Tongue (tissue), 2 donors: ENCODE measurements around the gene SH3D21. TPM values are rescaled to one million over a fixed set of nuclear protein-coding genes. Genes with fewer than 3 reads are reported as not detected.

Experiments used
- DNase-seq: peaks from one replicate; pipeline ENCODE4 v3.0.0-alpha.2; 2015
- total RNA-seq: library from RNA; depleted of rRNA; stranded (reverse); fragments of >200 nt; gene quantifications from one replicate; pipeline ENCODE4 v1.2.3, GENCODE V29; 2014

Gene SH3D21
- total RNA-seq = 5.4 TPM

DNA sequence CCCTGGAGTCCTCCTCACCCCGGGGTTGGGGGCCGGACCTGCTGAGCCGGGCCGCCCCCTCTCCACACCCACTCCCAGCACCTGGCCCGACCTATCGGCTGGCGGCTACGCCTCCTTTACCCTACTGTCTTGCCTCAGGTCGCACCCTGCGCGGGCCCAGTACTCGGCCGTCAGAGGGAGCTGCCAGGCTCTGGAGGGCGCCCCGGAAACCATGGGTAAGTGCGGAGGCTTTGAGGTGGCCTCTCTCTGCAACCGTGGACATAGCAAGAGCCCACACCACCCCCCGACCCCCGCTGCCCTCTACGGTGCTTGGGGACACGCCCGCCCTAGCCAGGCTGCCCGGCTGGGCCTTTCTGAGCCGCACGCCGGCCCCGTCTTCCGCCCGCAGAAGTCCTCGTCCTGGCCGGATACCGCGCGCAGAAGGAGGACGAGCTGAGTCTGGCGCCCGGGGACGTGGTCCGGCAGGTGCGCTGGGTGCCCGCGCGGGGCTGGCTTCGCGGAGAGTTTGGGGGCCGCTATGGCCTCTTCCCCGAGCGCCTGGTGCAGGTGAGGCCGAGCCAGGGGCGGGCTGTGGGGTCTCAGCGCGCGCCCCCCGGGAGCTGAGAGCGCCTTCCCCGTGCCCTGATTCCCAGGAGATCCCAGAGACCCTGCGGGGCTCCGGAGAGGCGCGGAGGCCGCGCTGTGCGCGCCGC is at the start of gene SH3D21:
SH3D21 (plus strand) TSS at position 159 of the 692 bp plus-strand sequence; CDS start at position 212, 53 bp downstream.
- peak; percentile 56 for DNase-seq

DNA sequence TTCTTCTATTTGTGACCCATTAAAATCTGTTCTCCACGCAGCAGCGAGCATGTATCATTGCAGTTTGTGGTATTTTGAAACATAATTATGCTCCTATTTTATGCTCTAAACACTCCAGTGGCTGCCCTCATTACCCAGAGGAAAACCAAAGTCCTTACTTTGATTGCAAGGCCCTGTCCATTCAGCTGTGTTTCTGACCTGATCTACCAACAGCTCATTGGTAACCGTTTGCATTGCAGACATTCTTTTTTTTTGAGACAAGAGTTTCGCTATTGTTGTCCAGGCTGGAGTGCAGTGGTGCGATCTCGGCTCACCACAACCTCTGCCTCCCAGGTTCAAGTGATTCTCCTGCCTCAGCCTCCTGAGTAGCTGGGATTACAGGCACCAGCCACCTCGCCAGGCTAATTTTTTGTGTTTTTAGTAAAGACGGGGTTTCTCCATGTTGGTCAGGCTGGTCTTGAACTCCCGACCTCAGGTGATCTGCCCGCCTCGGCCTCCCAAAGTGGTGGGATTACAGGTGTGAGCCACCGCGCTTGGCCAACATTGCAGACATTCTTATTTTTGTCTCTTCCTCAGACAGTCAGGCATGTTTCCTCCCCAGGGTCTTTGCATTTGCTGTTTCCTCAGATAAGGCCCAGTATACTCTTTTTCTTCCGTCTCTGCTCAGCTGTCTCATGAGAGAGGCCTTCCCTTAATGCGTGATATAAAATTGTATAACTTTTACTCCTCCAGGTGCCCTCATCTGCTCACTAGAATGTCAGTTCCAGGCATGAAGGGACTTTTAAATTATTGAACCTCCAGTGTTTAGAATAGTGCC is 49.4 kb upstream of the SH3D21 start:
- DNase-seq = no peak

DNA sequence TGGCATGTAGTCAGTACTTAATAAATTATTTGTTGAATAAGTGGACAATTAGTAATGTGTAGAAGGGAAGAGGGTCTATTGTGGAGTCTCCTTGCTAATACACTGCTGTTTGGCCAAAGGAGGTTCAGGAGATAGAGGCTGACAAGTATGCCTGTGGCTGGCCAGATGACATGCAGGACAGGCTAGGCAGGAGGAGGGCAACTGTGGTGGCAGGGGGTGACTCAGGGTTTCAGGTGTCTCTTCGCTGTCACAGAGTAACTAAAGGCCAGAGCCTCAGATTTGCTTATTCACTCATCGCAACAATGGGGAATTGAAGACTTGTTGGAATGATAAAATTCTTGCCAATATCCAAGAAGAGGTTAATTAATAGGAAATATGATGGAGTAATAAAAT is 48.8 kb upstream of the SH3D21 start:
- DNase-seq = no peak

DNA sequence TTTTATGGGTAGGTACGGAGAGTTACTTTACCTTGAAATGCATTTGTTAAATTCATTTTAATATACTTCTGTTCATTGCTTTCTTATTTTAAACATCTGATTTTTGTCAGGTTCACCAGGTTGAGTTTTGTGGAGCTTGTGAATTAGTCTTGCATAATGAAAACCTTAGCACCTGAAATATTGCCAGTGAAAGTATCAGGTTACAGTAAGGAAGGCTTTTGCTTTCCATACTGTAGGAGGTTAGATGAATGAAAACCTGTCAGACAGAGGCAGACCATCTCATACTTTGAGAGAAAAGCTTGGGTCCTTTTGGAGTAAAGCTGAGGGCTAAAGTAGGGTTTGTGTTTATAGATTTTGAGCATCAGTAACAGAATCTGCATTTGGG is 47.2 kb upstream of the SH3D21 start:
- peak; percentile 30 for DNase-seq

DNA sequence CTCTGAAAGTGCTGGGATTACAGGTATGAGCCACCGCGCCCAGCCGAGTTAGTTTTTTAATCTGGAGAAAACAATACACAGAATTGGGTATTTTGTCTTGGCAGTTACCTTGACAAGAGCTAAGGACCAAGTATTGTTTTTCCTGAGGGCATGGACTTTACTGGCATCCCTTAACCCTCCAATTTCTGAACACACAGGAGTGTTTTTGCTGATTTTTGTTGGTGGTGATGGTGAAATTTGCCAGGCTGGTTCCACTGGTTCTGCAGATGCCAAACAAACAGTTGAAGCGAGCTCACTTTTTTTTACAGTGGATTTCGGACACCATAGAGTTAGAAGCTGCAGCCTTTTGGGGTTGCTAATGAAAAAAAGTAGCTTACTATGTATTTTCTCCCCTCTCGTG is 37.2 kb upstream of the SH3D21 start:
- DNase-seq = peak; percentile 24

DNA sequence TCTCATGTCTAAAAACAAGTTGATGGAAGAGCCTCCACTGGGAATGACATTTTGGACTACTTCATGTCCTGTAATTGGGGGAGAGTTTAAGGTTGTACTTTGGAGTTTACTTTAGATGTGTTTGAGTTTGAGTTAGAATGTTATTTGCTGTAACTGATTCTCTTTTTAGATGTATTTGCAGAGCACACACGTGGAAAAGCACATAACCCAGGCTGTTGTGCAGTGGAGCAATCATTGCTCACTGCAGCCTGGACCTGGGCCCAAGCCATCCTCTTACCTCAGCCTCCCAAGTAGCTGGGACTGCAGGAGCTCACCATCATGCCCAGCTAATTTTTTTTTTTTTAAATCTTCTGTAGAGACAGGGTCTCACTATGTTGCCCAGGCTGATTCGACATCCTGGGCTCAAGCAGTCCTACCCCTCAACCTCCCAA is 36.7 kb upstream of the SH3D21 start:
- no peak for DNase-seq

DNA sequence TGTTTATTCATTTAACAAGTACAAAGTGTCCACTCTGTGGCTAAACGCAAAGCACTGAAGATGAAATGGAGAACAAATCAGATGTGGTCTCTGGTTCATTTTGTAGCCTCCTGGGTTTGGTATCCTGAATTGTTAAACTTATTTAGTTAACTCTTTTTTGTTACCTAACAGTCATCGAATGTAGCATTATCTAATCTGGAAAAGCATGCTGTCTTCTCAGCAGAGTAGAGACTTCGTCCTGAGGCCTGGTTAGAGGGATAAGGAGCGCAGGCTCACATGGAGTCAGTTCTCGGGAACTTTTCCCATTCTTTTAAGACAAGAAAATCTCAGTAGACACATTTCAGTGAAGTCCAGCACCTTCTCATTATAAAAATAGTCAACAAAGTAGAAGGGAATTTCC is 33.1 kb upstream of the SH3D21 start:
- no peak for DNase-seq

DNA sequence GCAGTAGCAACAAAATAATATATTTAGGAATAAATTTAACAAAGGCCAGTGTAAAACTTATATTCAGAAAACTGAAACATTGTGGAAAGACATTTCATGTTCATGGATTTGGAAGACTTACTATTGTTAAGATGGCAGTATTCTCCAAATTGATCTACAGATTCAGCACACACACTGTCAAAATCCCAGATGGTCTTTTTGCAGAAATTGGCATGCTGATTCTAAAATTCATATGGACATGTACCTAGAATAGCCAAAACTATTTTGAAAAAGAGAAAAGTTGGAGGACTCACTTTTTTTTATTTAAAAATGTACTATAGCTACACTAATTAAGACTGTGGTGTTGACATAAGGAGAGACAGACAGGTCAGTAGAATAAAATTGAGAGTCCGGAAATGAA is 32.0 kb upstream of the SH3D21 start:
- no peak for DNase-seq

DNA sequence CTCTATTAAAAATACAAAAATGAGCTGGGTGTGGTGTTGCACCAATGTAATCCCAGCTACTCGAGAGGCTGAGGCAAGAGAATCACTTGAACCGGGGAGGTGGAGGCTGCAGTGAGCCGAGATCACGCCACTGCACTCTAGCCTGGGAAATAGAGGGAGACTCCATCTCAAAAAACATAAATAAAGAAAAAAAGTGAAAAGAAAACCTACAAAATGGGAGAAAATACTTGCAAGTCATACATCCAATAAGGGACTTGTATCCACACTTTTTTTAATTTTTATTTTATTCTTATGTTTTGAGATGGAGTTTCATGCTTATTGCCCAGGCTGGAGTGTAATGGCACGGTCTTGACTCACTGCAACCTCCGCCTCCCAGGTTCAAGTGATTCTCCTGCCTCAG is 29.5 kb upstream of the SH3D21 start:
- DNase-seq = no peak

DNA sequence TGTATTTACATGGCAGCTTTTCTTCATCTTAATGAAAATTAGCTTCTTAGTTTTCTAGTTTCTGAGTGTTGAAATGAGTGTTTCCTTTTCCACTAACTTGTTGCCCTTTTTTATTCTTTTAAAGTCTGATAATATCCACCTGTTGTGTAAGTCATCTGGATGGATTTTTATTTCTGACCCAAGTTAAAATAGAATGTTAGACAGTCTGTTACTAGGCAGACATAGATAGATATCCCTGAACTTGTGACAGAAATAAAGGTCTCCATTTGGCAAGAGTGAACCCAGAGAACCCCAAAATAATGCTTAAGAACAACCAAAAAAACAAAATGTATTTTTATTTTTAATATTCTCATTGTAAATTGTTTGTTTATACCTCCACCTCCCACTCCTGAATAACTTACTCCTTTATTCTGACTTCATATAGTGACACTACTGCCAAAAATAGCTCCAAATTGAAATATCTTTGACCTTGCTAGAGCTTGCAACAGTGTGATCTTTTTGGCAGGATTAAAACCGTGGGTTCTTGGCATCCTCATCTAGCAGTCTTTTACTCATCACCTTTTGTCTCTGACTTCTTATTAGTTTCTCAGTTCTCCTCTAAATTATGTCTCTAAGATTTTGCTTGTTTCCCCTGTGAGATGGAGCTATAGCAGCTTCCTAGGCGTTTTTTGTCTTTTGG is 26.9 kb upstream of the SH3D21 start:
- DNase-seq = no peak

DNA sequence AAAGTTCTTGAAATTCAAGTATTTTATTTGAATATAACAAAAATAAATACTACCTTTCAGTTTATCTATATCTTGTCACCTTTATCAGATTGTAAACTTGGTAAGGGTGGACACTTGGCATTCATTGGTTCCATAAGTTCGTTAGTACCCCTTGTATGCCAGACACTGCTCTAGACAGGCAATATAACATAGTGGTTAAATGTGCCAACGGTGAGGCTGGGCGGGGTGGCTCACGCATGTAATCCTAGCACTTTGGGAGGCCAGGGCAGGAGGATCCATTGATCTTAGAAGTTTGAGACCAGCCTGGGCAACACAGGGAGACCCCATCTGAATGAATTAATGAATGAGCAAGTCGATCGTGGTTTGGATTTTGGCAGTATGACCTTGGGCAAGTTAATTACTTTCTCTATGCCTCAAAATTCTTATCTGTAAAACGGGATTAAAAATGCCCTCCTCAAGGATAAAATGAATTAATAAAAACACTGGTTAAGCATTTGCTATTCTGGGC is 26.3 kb upstream of the SH3D21 start:
- no peak for DNase-seq

DNA sequence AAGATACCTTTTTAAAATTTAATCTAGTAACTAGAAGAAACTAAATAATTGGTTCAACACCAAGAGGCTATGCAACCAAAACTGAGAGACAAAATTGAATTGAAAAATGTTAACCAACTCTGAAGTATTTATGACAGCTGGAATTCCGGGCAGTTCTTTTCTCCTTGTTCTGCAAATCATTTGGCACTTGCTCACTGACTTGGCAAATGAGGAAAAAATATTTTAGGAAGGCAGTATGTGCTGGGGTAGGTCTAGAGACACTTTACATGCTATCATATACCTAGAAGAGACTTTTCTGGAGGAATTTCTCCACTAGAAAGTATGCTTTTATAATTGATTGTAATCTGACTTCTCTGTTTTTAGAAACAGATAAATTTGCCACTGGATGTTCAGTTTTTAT is 22.1 kb upstream of the SH3D21 start:
- peak; percentile 51 for DNase-seq

DNA sequence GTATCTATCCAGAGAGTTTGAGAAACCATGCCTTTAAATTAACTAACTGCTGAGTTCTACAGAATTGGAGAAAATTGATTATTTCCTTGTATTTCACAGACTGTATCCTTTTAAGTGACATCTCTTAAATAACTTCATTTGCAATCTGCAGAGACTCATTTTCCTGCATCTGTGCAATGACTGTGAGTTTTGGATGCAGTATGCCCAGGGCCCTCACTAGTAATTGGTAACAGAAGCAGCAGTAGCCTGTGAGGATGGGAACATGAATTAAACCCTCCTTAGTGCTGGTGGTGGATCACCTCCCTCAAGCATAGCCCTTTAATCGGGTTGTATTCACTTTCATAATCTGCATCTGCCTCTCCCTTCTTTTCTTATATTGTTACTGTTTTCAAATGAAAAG is 21.7 kb upstream of the SH3D21 start:
- DNase-seq = no peak

DNA sequence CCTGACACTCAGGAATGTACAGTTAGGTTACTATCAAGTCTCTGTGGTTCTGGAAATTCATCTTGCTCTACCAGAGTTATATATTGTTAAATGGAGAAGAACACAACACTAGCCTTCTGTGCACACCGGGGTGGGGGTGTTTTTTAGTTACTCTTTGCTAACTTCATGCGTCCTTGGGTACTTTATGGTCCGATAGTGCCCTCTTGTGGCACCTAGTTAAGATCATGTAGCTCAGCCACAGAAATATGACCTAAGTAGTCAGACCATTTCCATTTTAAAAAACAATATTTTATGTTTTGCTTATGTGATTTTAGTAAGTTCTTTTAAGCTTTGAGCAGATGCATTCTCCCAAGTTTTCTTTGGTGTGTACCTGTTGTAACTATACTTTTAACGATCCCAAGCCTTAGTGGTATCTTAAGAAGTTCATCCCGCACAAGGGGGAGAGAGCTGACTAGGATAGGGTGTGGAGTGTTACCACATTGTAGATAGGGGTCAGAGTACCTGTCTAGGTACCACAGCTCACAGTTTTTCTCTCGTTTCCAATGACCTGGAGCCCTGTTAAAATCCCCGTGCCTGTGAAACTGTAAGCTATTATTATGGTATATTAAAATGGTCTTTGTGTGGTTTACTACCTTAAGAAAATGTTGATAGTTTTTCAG is 20.6 kb upstream of the SH3D21 start:
- peak; percentile 95 for DNase-seq

DNA sequence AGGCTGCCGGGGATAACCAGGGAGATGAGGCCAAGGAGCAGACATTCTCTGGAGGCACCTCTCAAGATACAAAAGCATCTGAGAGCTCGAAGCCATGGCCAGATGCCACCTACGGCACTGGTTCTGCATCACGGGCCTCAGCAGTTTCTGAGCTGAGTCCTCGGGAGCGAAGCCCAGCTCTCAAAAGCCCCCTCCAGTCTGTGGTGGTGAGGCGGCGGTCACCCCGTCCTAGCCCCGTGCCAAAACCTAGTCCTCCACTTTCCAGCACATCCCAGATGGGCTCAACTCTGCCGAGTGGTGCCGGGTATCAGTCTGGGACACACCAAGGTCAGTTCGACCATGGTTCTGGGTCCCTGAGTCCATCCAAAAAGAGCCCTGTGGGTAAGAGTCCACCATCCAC is 19.4 kb upstream of the SH3D21 start:
- DNase-seq = no peak

DNA sequence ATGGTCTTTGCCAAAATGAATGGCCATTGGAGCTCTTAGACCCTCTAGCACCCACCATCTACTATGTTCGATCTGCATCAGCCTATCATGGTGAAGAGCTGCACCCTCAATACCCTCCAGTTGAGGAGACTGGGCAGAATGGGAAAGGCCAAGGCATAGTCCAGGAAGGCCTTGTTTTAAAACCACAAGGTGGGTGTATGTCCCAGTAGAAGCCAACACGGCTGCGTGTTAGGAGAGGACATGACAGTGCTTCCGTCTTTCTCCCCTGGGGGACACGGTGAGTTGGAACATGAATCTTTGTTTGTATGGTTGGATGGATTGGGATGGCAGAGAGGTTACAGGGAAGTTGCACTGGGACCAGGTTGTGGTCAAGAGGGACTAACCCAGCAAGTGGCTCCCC is 18.6 kb upstream of the SH3D21 start:
- no peak for DNase-seq

DNA sequence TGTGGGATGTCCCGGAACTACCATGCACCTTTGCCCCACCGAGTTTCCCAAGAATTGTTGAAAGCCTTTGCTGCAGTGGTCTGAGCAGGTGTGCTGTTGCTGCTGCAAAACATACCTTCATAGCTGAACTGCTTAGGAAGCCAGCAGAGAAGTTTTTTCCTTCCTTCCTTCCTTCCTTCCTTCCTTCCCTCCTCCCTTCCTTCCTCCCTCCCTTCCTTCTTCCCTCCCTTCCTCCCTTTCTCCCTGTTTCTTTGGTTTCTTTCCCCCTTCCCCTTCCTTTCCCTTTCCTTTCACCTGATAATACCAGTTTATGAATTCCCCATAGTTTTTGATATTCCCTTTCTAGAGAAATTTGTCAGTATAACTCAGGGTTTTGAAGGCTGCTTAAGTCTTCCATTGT is 10.8 kb upstream of the SH3D21 start:
- no peak for DNase-seq

DNA sequence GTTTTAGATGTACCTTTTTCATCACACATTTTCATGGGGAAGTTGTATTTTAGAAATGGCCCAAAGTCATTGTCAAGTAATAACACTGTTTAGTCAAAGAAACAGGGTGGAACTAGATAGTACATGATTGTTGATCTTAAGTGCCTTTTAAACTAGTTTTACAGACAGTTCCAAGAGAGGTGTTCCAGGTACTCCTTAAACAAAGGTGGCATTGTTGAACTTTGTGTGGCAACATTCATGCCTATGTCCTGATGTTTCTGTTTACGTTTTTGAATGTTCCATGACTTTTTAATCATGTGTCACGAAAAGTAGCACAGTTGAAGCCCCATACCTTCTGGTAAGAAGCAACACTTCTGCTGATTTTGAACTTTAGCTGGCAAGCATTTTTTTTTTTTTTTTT is 9.1 kb upstream of the SH3D21 start:
- no peak for DNase-seq

DNA sequence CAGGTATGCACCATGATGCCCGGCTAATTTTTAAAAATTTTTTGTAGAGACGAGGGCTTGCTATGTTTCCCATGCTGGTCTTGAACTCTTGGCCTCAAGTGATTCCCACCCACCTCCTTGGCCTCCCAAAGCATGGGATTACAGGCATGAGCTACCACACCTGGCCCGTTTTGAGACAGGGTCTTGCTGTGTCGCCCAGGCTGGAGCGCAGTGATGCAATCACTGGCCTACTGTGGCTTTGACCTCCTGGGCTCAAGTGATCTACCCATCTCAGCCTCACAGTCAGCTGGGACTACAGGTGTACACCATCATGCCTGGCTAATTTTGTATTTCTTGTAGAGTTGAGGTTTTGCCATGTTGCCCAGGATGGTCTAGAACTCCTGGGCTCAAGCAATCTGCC is 7.5 kb upstream of the SH3D21 start:
- DNase-seq = no peak

DNA sequence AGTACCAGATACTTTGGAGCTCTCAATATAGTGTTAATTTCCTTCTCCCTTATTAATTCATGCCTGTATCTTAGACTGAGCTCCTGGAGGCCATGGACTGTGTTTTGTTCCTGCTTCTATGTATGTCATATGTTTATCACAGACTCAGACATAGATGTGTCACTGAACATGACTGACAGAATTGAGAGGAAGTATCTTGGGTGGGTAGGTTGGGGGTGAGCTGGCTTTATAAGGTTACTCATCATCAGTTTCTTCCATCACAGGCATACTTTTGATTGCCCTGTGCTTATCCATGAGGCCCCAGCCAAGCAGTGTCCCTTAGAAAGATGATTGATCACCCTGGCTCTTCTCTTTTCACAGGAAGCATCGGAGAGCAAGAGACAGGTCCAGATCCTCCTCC is 5.6 kb upstream of the SH3D21 start:
- no peak for DNase-seq

DNA sequence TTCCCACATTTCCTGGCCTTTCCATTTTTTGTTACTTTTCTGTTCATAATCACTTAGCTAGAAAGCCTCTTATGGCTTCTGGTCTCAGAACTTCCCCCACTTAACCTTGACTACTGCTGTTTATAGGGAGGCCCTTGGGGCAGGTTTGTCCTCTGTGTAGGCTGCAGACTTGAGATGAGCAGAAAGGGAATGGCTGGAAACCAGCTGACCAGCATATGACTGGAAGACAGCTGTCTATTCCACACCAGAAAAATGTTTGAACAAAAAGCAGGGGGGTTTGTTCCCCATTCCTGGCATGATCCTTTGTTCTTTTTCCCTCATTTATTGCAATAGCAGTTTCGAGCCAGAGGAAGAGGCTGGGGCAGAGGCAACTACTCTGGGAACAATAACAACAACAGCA is 4.9 kb upstream of the SH3D21 start:
- DNase-seq = no peak

DNA sequence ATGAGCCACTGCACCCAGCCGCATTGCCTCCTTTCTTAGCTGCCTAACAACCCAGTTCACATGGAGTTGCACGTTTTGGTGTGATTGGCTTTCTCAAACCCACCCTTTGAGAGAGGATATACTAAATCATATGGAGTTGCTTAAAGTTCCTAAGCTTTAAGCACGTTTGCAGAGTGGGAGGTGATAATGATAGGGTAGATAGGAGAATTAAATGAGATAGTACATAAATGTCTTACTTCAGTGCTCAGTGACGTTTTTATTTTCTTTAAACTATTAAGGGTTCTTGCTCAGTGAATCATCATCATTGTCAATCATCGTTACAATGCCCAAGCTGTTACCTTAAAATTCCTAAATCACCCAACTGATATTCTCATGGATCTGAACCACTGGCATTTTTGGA is 2.9 kb upstream of the SH3D21 start:
- no peak for DNase-seq
